Neural cell (in vitro differentiated cells): Measurements from ENCODE around the gene SETD4. TPM values are rescaled to one million over a fixed set of nuclear protein-coding genes. Genes with fewer than 3 reads are reported as not detected.

ENCODE experiments used
- H2AFZ ChIP-seq: fragments of 200-600, 300-800 bp; sonication (generic), shearing (Covaris generic); 2 replicates; pipeline ENCODE4 v1.6.0; 2014; ENCODE audit warnings: low read depth, mild to moderate bottlenecking, antibody characterized with exemption, low read length, moderate library complexity
- H3F3A ChIP-seq: fragments of 200-600 bp; shearing (Covaris generic); 2 replicates; pipeline ENCODE4 v1.6.1; 2016; ENCODE audit warnings: mild to moderate bottlenecking, moderate library complexity, mixed read lengths, antibody characterized with exemption, low read length; ENCODE audit not compliant: insufficient read depth, poor library complexity, severe bottlenecking
- H3K27ac ChIP-seq: fragments of 200-600, 300-800 bp; sonication (generic), shearing (Covaris generic); 2 replicates; pipeline ENCODE4 v1.5.1; 2014; ENCODE audit warnings: mild to moderate bottlenecking, low read length, moderate library complexity
- H3K27me3 ChIP-seq: fragments of 300-800, 200-600 bp; sonication (generic), shearing (Covaris generic); 2 replicates; pipeline ENCODE4 v1.6.0; 2014; ENCODE audit warnings: mild to moderate bottlenecking, low read depth, low read length, moderate library complexity; ENCODE audit not compliant: insufficient read depth
- H3K36me3 ChIP-seq: fragments of 300-800, 200-600 bp; sonication (generic), shearing (Covaris generic); 2 replicates; pipeline ENCODE4 v1.5.1; 2014; ENCODE audit warnings: mild to moderate bottlenecking, antibody characterized with exemption, low read length, moderate library complexity; ENCODE audit not compliant: insufficient read depth
- H3K4me2 ChIP-seq: fragments of 300-800, 200-600 bp; sonication (generic), shearing (Covaris generic); 2 replicates; pipeline ENCODE4 v1.6.0; 2014; ENCODE audit warnings: mild to moderate bottlenecking, low read length
- H3K4me3 ChIP-seq: fragments of 300-800, 200-600 bp; sonication (generic), shearing (Covaris generic); 2 replicates; pipeline ENCODE4 v1.5.1; 2014; ENCODE audit warnings: mild to moderate bottlenecking, low read length, moderate library complexity
- H3K79me2 ChIP-seq: fragments of 200-600 bp; shearing (Covaris generic); replicated peaks from 2 replicates; pipeline ENCODE4 v1.6.0; 2014; ENCODE audit warnings: mild to moderate bottlenecking, low read length, moderate library complexity; ENCODE audit not compliant: insufficient read depth
- H3K9ac ChIP-seq: fragments of 300-800, 200-600 bp; sonication (generic), shearing (Covaris generic); 2 replicates; pipeline ENCODE4 v1.6.1; 2016; ENCODE audit warnings: mild to moderate bottlenecking, low read length, mixed read lengths
- H3K9me2 ChIP-seq: fragments of 200-600 bp; shearing (Covaris generic); 2 replicates; pipeline ENCODE4 v1.6.1; 2016; ENCODE audit warnings: mild to moderate bottlenecking, low read length, mixed read lengths; ENCODE audit not compliant: insufficient read depth
- H3K9me3 ChIP-seq: fragments of 200-600, 300-800 bp; sonication (generic), shearing (Covaris generic); 2 replicates; pipeline ENCODE4 v1.6.1; 2016; ENCODE audit warnings: mild to moderate bottlenecking, mixed run types, low read length, moderate library complexity, mixed read lengths
- H4K20me1 ChIP-seq: fragments of 200-600 bp; shearing (Covaris generic); 2 replicates; pipeline ENCODE4 v1.6.1; 2016; ENCODE audit warnings: mild to moderate bottlenecking, mixed run types; ENCODE audit not compliant: insufficient read depth
- CTCF ChIP-seq: fragments of 450-650 bp; IDR thresholded peaks from 2 replicates; pipeline ENCODE4 v1.5.1; 2014; ENCODE audit warnings: antibody characterized with exemption, mild to moderate bottlenecking, moderate library complexity; ENCODE audit not compliant: poor library complexity, severe bottlenecking
- EP300 ChIP-seq: fragments of 450-650 bp; conservative IDR thresholded peaks from 2 replicates; pipeline ENCODE4 v1.6.1; 2014; ENCODE audit warnings: antibody characterized with exemption, mild to moderate bottlenecking, moderate library complexity; ENCODE audit not compliant: poor library complexity, severe bottlenecking
- EZH2 ChIP-seq: fragments of 200-600, 300-800 bp; shearing (Covaris generic), sonication (generic); IDR thresholded peaks from 2 replicates; pipeline ENCODE4 v1.6.1; 2014; ENCODE audit warnings: antibody characterized with exemption, low read length, borderline replicate concordance, mild to moderate bottlenecking; ENCODE audit not compliant: insufficient read depth, poor library complexity, severe bottlenecking
- MXI1 ChIP-seq: fragments of 450-650 bp; conservative IDR thresholded peaks from 2 replicates; pipeline ENCODE4 v1.6.1; 2014; ENCODE audit warnings: antibody characterized with exemption, mild to moderate bottlenecking; ENCODE audit not compliant: poor library complexity, severe bottlenecking
- POLR2AphosphoS5 ChIP-seq: IDR thresholded peaks from 2 replicates; pipeline ENCODE4 v1.6.1; 2012
- RAD21 ChIP-seq: fragments of 450-650 bp; conservative IDR thresholded peaks from 2 replicates; pipeline ENCODE4 v1.6.1; 2014; ENCODE audit warnings: antibody characterized with exemption, mild to moderate bottlenecking, moderate library complexity
- REST ChIP-seq: IDR thresholded peaks from 2 replicates; pipeline ENCODE4 v1.6.1; 2012; ENCODE audit warnings: borderline replicate concordance
- SMC3 ChIP-seq: fragments of 450-650 bp; conservative IDR thresholded peaks from 2 replicates; pipeline ENCODE4 v1.6.1; 2014; ENCODE audit warnings: antibody characterized with exemption, mild to moderate bottlenecking, moderate library complexity; ENCODE audit not compliant: poor library complexity
- TAF1 ChIP-seq: IDR thresholded peaks from 2 replicates; pipeline ENCODE4 v1.6.1; 2012; ENCODE audit warnings: low read depth
- polyA plus RNA-seq: library from polyadenylated mRNA; depleted of rRNA; stranded (reverse); fragments of >200 nt; gene quantifications from 2 replicates; pipeline ENCODE4 v1.2.3, GENCODE V29; 2014

Gene SETD4
- polyA plus RNA-seq, 1 donor from 2014 or later: 64.4 TPM

GRCh38 chr21:36105327-36105842, 45.1 kb upstream of the SETD4 start:
- no peak overlapping the region for H3K9ac ChIP-seq

More at GRCh38 chr21:36105327-36105842, 45.1 kb upstream of the SETD4 start:
- Histone ChIP-seq H3F3A (no peaks in the 10 kb centered on the region), H3K9me3 (no peaks in the 10 kb centered on the region), H3K4me2 (no peak overlapping the region), H3K36me3 (no peaks in the 10 kb centered on the region), H4K20me1 (no peaks in the 10 kb centered on the region), H2AFZ (no peak overlapping the region), H3K4me3 (no peak overlapping the region), H3K79me2 (no peaks in the 10 kb centered on the region), H3K27me3 (peaks cover 9% of the 10 kb centered on the region), H3K9me2 (no peaks in the 10 kb centered on the region), H3K27ac (no peak overlapping the region)
- no peak for TF ChIP-seq SMC3
- TF ChIP-seq EP300: no peak
- TF ChIP-seq MXI1: no peak
- TF ChIP-seq REST: no peak
- no peak for TF ChIP-seq RAD21
- TF ChIP-seq EZH2: no peak
- TF ChIP-seq TAF1: no peak
- TF ChIP-seq CTCF: no peak
- no peak for TF ChIP-seq POLR2AphosphoS5
